IMR-90 (cell line): ENCODE data around the gene USB1. TPM values are rescaled to one million over a fixed set of nuclear protein-coding genes. Genes with fewer than 3 reads are reported as not detected.

Source experiments
- ATAC-seq: fragments of 200-7000 bp; cut with Tn5 transposase; 2 replicates; pipeline ENCODE4 v1.9.1; 2020; ENCODE audit warnings: low read depth, mild to moderate bottlenecking, moderate library complexity
- BruUV-seq: library from RNA; stranded (reverse); fragments of 400-500 nt; replicated peaks from 2 replicates; lab custom pipeline; 2021; lab: Mats Ljungman, UMichigan
- CTCF ChIA-PET: fragments of 300-600 bp; formaldehyde crosslinking; extraction: SDS; loops from one replicate; lab custom pipeline; 2021; ENCODE audit warnings: antibody characterized with exemption; lab: Yijun Ruan, JAX
- POLR2A ChIA-PET: fragments of 300-600 bp; sonication (Branson Sonifier 250); formaldehyde crosslinking; loops from one replicate; lab custom pipeline; 2022; ENCODE audit warnings: antibody characterized with exemption; ENCODE audit not compliant: unreplicated experiment; lab: Charles Lee
- DNase-seq: peaks from one replicate; pipeline ENCODE4 v3.0.0; 2013
- H2AFZ ChIP-seq: replicated peaks from 2 replicates; pipeline ENCODE3; 2013; ENCODE audit warnings: low read length, mild to moderate bottlenecking; ENCODE audit not compliant: poor library complexity
- H2AK5ac ChIP-seq: 2 replicates; pipeline ENCODE4 v1.6.1; 2013; ENCODE audit warnings: low read depth, low read length, inconsistent platforms
- H2AK9ac ChIP-seq: replicated peaks from 2 replicates; pipeline ENCODE3; 2013; ENCODE audit warnings: mild to moderate bottlenecking, low read depth, low read length, moderate library complexity; ENCODE audit not compliant: poor library complexity
- H2BK120ac ChIP-seq: 2 replicates; pipeline ENCODE4 v1.6.1; 2013; ENCODE audit warnings: low read depth, low read length, inconsistent platforms
- H2BK15ac ChIP-seq: 3 replicates; pipeline ENCODE4 v1.6.1; 2013; ENCODE audit warnings: low read depth, low read length, inconsistent platforms
- H2BK20ac ChIP-seq: 2 replicates; pipeline ENCODE4 v1.6.1; 2013; ENCODE audit warnings: low read depth, mild to moderate bottlenecking, inconsistent platforms, low read length, moderate library complexity
- H2BK5ac ChIP-seq: 2 replicates; pipeline ENCODE4 v1.6.1; 2013; ENCODE audit warnings: mild to moderate bottlenecking, low read depth, low read length, inconsistent platforms; ENCODE audit not compliant: poor library complexity, severe bottlenecking
- H3K14ac ChIP-seq: replicated peaks from 2 replicates; pipeline ENCODE4 v1.6.1; 2013; ENCODE audit warnings: low read depth, low read length, inconsistent platforms
- H3K18ac ChIP-seq: 2 replicates; pipeline ENCODE4 v1.6.1; 2013; ENCODE audit warnings: low read depth, low read length, control low read depth
- H3K23ac ChIP-seq: 2 replicates; pipeline ENCODE4 v1.6.1; 2013; ENCODE audit warnings: low read depth, low read length, inconsistent platforms
- H3K27ac ChIP-seq: 2 replicates; pipeline ENCODE4 v1.5.1; 2013; ENCODE audit warnings: mild to moderate bottlenecking, control low read depth, low read length; ENCODE audit not compliant: insufficient read depth
- H3K27me3 ChIP-seq: 2 replicates; pipeline ENCODE4 v1.6.1; 2013; ENCODE audit warnings: low read length; ENCODE audit not compliant: control insufficient read depth, insufficient read depth
- H3K36me3 ChIP-seq: 2 replicates; pipeline ENCODE4 v1.6.1; 2013; ENCODE audit warnings: low read length, mixed read lengths; ENCODE audit not compliant: control insufficient read depth, insufficient read depth
- H3K4ac ChIP-seq: 2 replicates; pipeline ENCODE4 v1.6.1; 2013; ENCODE audit warnings: low read depth, low read length, inconsistent platforms
- H3K4me1 ChIP-seq: 2 replicates; pipeline ENCODE4 v1.6.1; 2013; ENCODE audit warnings: low read length, mixed read lengths; ENCODE audit not compliant: control insufficient read depth, insufficient read depth
- H3K4me2 ChIP-seq: 2 replicates; pipeline ENCODE4 v1.6.1; 2013; ENCODE audit warnings: low read depth, mild to moderate bottlenecking, control low read depth, low read length, moderate library complexity
- H3K4me3 ChIP-seq: 2 replicates; pipeline ENCODE4 v1.5.1; 2013; ENCODE audit warnings: low read depth, mild to moderate bottlenecking, control low read depth, low read length, moderate library complexity; ENCODE audit not compliant: insufficient read depth
- H3K56ac ChIP-seq: 2 replicates; pipeline ENCODE4 v1.6.1; 2013; ENCODE audit warnings: low read length, inconsistent platforms; ENCODE audit not compliant: insufficient read depth; ENCODE audit errors: extremely low read depth
- H3K79me1 ChIP-seq, 2 experiments: 2 replicates each; pipeline ENCODE4 v1.6.1; 2013; ENCODE audit warnings: low read length in 2 of 2, inconsistent platforms in 1 of 2, low read depth in 1 of 2
- H3K9ac ChIP-seq: 2 replicates; pipeline ENCODE4 v1.6.1; 2013; ENCODE audit warnings: low read depth, low read length, control low read depth
- H3K9me1 ChIP-seq: 2 replicates; pipeline ENCODE4 v1.6.1; 2013; ENCODE audit warnings: low read length, inconsistent platforms; ENCODE audit not compliant: insufficient read depth
- H3K9me3 ChIP-seq: 2 replicates; pipeline ENCODE4 v1.6.1; 2013; ENCODE audit warnings: low read length; ENCODE audit not compliant: control insufficient read depth, insufficient read depth
- H4K20me1 ChIP-seq: 2 replicates; pipeline ENCODE4 v1.6.1; 2013; ENCODE audit warnings: low read length, inconsistent platforms; ENCODE audit not compliant: insufficient read depth
- H4K5ac ChIP-seq: 2 replicates; pipeline ENCODE4 v1.6.1; 2013; ENCODE audit warnings: mild to moderate bottlenecking, low read depth, low read length, control low read depth
- H4K8ac ChIP-seq, 2 experiments: 2 replicates each; pipeline ENCODE4 v1.6.1; 2013; ENCODE audit warnings: low read depth in 2 of 2, low read length in 2 of 2, control low read depth in 1 of 2, inconsistent platforms in 1 of 2
- H4K91ac ChIP-seq: 2 replicates; pipeline ENCODE4 v1.6.1; 2013; ENCODE audit warnings: low read depth, low read length, inconsistent platforms; ENCODE audit not compliant: insufficient read depth
- CHD1 ChIP-seq: IDR thresholded peaks from 2 replicates; pipeline ENCODE4 v1.6.1; 2012; ENCODE audit warnings: low read depth, low read length, improper control_type of control experiment
- FOS ChIP-seq: fragments of 150-350 bp; IDR thresholded peaks from 2 replicates; pipeline ENCODE4 v1.6.1; 2016; ENCODE audit warnings: low read depth, low read length
- MAFK ChIP-seq: IDR thresholded peaks from 2 replicates; pipeline ENCODE4 v1.6.1; 2012; ENCODE audit warnings: low read depth, low read length, improper control_type of control experiment
- MAZ ChIP-seq: IDR thresholded peaks from 2 replicates; pipeline ENCODE4 v1.6.1; 2012; ENCODE audit warnings: low read depth, mild to moderate bottlenecking, low read length, improper control_type of control experiment, moderate library complexity, borderline replicate concordance
- MXI1 ChIP-seq: IDR thresholded peaks from 2 replicates; pipeline ENCODE4 v1.6.1; 2012; ENCODE audit warnings: low read depth, mild to moderate bottlenecking, low read length, moderate library complexity, borderline replicate concordance
- POLR2A ChIP-seq: IDR thresholded peaks from 2 replicates; pipeline ENCODE4 v1.6.1; 2012; ENCODE audit warnings: mild to moderate bottlenecking, low read depth, low read length
- RAD21 ChIP-seq: IDR thresholded peaks from 2 replicates; pipeline ENCODE4 v1.6.1; 2012; ENCODE audit warnings: low read length, improper control_type of control experiment
- RCOR1 ChIP-seq: IDR thresholded peaks from 2 replicates; pipeline ENCODE4 v1.6.1; 2012; ENCODE audit warnings: mild to moderate bottlenecking, low read length, improper control_type of control experiment; ENCODE audit not compliant: insufficient replicate concordance
- WGBS, 2 experiments: methylation state at CpG; one replicate each; pipeline versions ENCODE4 v1.1.5 to v1.1.7; 2013; ENCODE audit warnings: missing lambda C conversion rate in 2 of 2; ENCODE audit not compliant: insufficient read length in 1 of 2; ENCODE audit errors: extremely low coverage in 2 of 2; 5-methylcytosine and 5-hydroxymethylcytosine counted together
- dilution Hi-C: fragments of 300-500 bp; cut with HindIII; formaldehyde crosslinking; loops from one replicate; pipeline ENCODE4 v1.14.3; 2018; ENCODE audit warnings: low sequenced_read_pairs; ENCODE audit not compliant: unreplicated experiment
- in situ Hi-C: fragments of 300-500 bp; cut with MboI; formaldehyde crosslinking; loops from 3 replicates; pipeline ENCODE4 v1.14.3; 2019; ENCODE audit warnings: low sequenced_read_pairs, inconsistent platforms, mixed read lengths
- intact Hi-C: fragments of 100-400 bp; cut with micrococcal nuclease; formaldehyde crosslinking; loops from 2 replicates; pipeline ENCODE4 v1.10.0; 2022
- polyA plus RNA-seq, 3 experiments: library from polyadenylated mRNA; depleted of rRNA; stranded (reverse); fragments of >200 nt; gene quantifications; 2 replicates each; pipeline ENCODE4 v1.2.3, GENCODE V29; 2012; ENCODE audit warnings: low replicate concordance in 1 of 3
- total RNA-seq: library from RNA; depleted of rRNA; stranded (reverse); fragments of >200 nt; gene quantifications from 2 replicates; pipeline ENCODE4 v1.2.3, GENCODE V29; 2012
- TF ChIP-seq, protein P1 (sequence below): fragments of 150-350 bp; IDR thresholded peaks from 2 replicates; pipeline ENCODE4 v1.6.1; 2016; ENCODE audit warnings: low read depth, mild to moderate bottlenecking, low read length, moderate library complexity, borderline replicate concordance
- TF ChIP-seq, protein P2 (sequence below): conservative IDR thresholded peaks from 2 replicates; pipeline ENCODE4 v1.5.1; 2012; ENCODE audit warnings: mild to moderate bottlenecking, low read depth, low read length, improper control_type of control experiment

The USB1 gene
- total and polyA plus RNA-seq, 2 of the 4 experiments (the other 2 are of a cell fraction): 45.9 to 94.9 TPM

- no peak for TF ChIP-seq MXI1
Observed at GRCh38 chr16:58027916-58028455, 26.8 kb downstream of the USB1 start (continued).

DNA sequence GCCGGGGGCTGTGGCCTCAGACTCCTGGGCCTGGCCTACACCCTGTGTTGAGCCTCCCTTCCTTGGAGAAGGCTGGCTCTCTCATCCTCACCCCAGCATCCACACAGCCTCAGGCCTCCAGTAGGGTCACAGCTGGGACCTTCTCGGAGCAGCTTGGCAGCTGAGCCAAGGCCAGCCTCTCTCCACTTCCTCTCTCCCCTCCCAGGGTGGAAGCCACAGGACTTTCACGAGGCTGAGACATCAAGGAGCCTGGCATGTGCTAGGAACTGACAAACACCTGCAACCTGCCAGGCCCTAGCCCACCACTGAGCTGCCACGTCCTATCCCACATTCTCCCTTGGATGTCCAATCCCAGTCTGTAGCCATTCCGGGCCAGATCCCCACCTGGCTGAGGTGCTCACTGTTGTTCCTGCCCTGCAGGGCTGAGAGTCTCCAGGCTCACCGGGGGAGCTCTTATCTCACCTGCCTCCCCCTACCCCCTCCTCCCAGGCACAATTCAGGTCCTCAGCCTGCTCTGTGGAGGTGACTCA lies 27.4 kb downstream of the USB1 start:
- no peak overlapping the region for H2BK20ac ChIP-seq
- H3K9ac ChIP-seq: no peak overlapping the region
- DNase-seq (no peak), ATAC-seq (no peak)
- H2BK15ac ChIP-seq: no peak overlapping the region
- no peak overlapping the region for H4K8ac ChIP-seq
- H3K23ac ChIP-seq: no peak overlapping the region
- TF ChIP-seq MXI1 (no peak), MAFK (no peak), POLR2A (no peak), CHD1 (no peak), RAD21 (no peak), MAZ (no peak), FOS (no peak), RCOR1 (no peak)
- TF ChIP-seq, protein P1, sequence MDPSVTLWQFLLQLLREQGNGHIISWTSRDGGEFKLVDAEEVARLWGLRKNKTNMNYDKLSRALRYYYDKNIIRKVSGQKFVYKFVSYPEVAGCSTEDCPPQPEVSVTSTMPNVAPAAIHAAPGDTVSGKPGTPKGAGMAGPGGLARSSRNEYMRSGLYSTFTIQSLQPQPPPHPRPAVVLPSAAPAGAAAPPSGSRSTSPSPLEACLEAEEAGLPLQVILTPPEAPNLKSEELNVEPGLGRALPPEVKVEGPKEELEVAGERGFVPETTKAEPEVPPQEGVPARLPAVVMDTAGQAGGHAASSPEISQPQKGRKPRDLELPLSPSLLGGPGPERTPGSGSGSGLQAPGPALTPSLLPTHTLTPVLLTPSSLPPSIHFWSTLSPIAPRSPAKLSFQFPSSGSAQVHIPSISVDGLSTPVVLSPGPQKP: no peak
- TF ChIP-seq, protein P2, sequence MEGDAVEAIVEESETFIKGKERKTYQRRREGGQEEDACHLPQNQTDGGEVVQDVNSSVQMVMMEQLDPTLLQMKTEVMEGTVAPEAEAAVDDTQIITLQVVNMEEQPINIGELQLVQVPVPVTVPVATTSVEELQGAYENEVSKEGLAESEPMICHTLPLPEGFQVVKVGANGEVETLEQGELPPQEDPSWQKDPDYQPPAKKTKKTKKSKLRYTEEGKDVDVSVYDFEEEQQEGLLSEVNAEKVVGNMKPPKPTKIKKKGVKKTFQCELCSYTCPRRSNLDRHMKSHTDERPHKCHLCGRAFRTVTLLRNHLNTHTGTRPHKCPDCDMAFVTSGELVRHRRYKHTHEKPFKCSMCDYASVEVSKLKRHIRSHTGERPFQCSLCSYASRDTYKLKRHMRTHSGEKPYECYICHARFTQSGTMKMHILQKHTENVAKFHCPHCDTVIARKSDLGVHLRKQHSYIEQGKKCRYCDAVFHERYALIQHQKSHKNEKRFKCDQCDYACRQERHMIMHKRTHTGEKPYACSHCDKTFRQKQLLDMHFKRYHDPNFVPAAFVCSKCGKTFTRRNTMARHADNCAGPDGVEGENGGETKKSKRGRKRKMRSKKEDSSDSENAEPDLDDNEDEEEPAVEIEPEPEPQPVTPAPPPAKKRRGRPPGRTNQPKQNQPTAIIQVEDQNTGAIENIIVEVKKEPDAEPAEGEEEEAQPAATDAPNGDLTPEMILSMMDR: no peak
- BruUV-seq: no TSS peak
- in situ Hi-C loops: no loop called here
- H2BK5ac ChIP-seq: no peak overlapping the region
- H3K79me1 ChIP-seq: no peaks in the 10 kb centered on the region
- ChIA-PET POLR2A (no interaction called here), CTCF (interaction anchor here (1.8 kb wide), 1 partner anchor 93 kb away, joined by 5 read pairs; no protein-coding TSS in a partner anchor)
- no peak overlapping the region for H4K5ac ChIP-seq
- H2BK120ac ChIP-seq: no peak overlapping the region
- peaks cover 46% of the 10 kb centered on the region for H3K27me3 ChIP-seq
- H3K36me3 ChIP-seq: no peaks in the 10 kb centered on the region
- H2AFZ ChIP-seq: no peak overlapping the region
- no peaks in the 10 kb centered on the region for H3K9me1 ChIP-seq
- dilution Hi-C loops: no loop called here
- H3K18ac ChIP-seq: no peak overlapping the region
- no peak overlapping the region for H3K4ac ChIP-seq
- H4K20me1 ChIP-seq: no peaks in the 10 kb centered on the region; the same call in 1 of the 2 replicates
- no peak overlapping the region for H4K91ac ChIP-seq
- no peak overlapping the region for H2AK9ac ChIP-seq
- no peak overlapping the region for H3K4me3 ChIP-seq
- H3K4me1 ChIP-seq: peaks cover 4% of the 10 kb centered on the region; the same call in 1 of the 2 replicates
- no peak overlapping the region for H3K27ac ChIP-seq
- no peak overlapping the region for H3K14ac ChIP-seq
- H3K4me2 ChIP-seq: no peak overlapping the region
- intact Hi-C loops: no loop called here
- H2AK5ac ChIP-seq: no peak overlapping the region
- no peaks in the 10 kb centered on the region for H3K9me3 ChIP-seq
- no peak overlapping the region for H3K56ac ChIP-seq
- 33% methylated on average over 2 of the region's 6 CpGs; no CpG with 5 or more reads in 1 of the 2 experiments for WGBS, 2 experiments
